Measurements from ENCODE around the gene HSPB7. TPM values are rescaled to one million over a fixed set of nuclear protein-coding genes. Genes with fewer than 3 reads are reported as not detected.

HSPB7 gene
- total RNA-seq, 2 donors from 2014 or later: 11.4 to 20.4 TPM

DNA sequence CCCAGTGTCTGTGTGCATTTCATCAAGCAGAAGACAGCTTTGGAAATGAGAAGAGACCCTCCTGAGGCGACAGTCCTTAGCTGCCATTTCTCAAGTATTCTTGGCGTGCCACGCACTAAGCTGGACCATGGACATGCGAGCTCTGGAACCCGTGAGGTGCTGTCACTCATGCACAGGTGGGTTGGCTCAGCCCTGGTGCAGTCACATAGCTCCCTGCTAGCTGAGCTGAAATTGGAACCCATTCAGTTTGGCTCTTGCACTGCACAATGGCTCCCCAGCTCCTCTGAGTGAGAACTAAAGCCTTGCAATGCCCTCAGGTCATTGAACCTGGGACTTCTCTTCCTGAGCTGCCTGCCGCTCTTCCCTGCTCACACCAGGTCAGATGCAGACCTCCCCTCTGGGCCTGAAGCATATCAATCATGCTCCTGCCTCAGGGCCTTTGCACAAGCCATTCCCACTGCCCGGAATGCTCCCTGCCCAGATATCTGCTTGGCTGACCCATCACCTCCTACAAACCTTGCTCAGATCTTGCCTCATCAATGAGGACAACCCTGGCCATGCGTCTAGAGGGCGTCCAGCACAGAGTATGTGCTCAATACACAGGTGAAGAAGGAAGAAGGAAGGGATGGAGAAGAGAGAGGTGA lies 20.1 kb downstream of the HSPB7 start:
- Histone ChIP-seq H3K9me3 (no peaks in the 10 kb centered on the region), H3K4me1 (replicated peaks) (no peaks in the 10 kb centered on the region), H3K36me3 (no peaks in the 10 kb centered on the region), H3K4me3 (no peak overlapping the region), H3K27ac (no peak overlapping the region), H3K27me3 (replicated peaks; ENCODE audit: insufficient read depth) (no peaks in the 10 kb centered on the region)
- TF ChIP-seq, protein P1, sequence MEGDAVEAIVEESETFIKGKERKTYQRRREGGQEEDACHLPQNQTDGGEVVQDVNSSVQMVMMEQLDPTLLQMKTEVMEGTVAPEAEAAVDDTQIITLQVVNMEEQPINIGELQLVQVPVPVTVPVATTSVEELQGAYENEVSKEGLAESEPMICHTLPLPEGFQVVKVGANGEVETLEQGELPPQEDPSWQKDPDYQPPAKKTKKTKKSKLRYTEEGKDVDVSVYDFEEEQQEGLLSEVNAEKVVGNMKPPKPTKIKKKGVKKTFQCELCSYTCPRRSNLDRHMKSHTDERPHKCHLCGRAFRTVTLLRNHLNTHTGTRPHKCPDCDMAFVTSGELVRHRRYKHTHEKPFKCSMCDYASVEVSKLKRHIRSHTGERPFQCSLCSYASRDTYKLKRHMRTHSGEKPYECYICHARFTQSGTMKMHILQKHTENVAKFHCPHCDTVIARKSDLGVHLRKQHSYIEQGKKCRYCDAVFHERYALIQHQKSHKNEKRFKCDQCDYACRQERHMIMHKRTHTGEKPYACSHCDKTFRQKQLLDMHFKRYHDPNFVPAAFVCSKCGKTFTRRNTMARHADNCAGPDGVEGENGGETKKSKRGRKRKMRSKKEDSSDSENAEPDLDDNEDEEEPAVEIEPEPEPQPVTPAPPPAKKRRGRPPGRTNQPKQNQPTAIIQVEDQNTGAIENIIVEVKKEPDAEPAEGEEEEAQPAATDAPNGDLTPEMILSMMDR (IDR thresholded peaks at IDR 0.05): no peak
- no peak for TF ChIP-seq POLR2A (IDR thresholded peaks at IDR 0.05)
- no peak for TF ChIP-seq POLR2AphosphoS5 (IDR thresholded peaks at IDR 0.05)
- WGBS: 78% methylated on average over 9 of the region's 9 CpGs
- DNase-seq (ENCODE audit: low spot score): no peak
- intact Hi-C loops (cut with DNase I): no loop called here

DNA sequence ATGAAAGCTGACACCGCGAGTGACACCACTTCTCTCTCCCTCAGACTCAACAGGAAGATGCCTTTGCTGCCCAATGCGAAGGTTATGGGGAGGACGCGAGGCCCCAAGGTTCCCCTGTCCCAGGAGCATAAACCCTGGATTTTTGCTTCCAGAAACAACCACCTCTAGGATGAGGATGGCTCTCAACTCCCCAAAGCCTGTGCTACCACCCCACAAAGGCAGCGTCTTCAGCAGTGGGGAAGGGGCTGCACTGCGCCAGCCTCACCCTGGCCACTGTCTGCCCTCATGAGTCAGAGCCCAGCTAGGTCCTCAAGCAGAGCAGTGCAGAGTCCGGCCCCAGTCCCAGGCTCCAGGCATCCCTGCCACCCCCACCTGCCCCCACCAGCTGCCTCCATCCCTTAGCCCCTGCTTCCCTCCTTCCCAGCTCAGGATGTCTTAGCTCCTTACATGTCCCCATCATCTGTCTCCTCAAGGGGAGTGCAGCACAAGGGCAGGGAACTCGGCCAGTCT lies 20.7 kb downstream of the HSPB7 start:
- H3K27ac ChIP-seq: no peak overlapping the region
- H3K9me3 ChIP-seq: no peaks in the 10 kb centered on the region
- no peaks in the 10 kb centered on the region for H3K4me1 ChIP-seq (replicated peaks)
- no peaks in the 10 kb centered on the region for H3K27me3 ChIP-seq (replicated peaks; ENCODE audit: insufficient read depth)
- 79% methylated on average over 9 of the region's 9 CpGs for WGBS
- DNase-seq (ENCODE audit: low spot score): no peak
- TF ChIP-seq POLR2A (IDR thresholded peaks at IDR 0.05): no peak
- no peak for TF ChIP-seq POLR2AphosphoS5 (IDR thresholded peaks at IDR 0.05)
- TF ChIP-seq, protein P1 (IDR thresholded peaks at IDR 0.05): no peak
- intact Hi-C loops (cut with DNase I): no loop called here
- H3K4me3 ChIP-seq: no peak overlapping the region
- no peaks in the 10 kb centered on the region for H3K36me3 ChIP-seq

DNA sequence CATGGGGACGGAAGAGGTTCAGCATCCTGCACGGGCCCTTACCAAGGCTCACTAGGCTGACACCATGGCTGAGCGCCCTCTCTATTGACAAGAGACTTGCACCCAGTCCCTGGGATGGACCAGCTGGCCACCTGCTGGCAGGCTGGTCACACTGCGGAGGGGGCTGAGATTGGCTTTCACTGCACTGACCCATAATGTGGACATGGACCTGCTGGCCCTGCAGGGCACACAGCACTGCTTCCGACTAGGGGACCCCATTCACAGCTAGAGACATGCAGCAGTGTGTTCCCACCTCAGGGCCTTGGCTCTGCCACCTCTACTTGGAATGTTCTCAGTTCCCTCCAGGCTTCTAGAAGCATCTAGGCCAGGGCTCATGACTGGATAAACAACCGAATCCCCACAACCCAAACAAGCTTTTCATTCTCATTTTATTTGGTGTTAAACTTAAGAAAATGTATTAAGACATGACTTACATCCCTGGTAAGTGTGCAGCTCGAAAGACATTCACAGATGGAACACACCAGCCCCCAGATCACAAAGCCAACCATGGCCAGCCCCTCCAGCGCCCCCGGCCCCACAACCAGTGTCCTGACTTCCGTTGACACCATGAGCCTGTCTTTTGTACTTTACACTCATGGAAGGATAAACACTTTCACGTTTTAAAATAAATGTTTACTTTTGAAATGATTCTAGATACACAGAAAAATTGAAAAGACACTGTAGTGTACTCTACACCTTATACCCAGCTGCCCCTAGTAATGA lies 23.1 kb downstream of the HSPB7 start:
- TF ChIP-seq POLR2A (IDR thresholded peaks at IDR 0.05): no peak
- TF ChIP-seq, protein P1 (IDR thresholded peaks at IDR 0.05): peak; percentile 29 to 88 (median 82)
- no peak overlapping the region for H3K27ac ChIP-seq
- no peaks in the 10 kb centered on the region for H3K27me3 ChIP-seq (replicated peaks; ENCODE audit: insufficient read depth)
- H3K4me3 ChIP-seq: no peak overlapping the region
- DNase-seq (ENCODE audit: low spot score): peak; percentile 50
- intact Hi-C loops (cut with DNase I): loop anchor here (5.0 kb wide), 2 partner anchors 177 to 202 kb away; no protein-coding TSS in a partner anchor
- no peaks in the 10 kb centered on the region for H3K36me3 ChIP-seq
- H3K4me1 ChIP-seq (replicated peaks): no peaks in the 10 kb centered on the region
- 66% methylated on average over 11 of the region's 11 CpGs for WGBS
- no peaks in the 10 kb centered on the region for H3K9me3 ChIP-seq

DNA sequence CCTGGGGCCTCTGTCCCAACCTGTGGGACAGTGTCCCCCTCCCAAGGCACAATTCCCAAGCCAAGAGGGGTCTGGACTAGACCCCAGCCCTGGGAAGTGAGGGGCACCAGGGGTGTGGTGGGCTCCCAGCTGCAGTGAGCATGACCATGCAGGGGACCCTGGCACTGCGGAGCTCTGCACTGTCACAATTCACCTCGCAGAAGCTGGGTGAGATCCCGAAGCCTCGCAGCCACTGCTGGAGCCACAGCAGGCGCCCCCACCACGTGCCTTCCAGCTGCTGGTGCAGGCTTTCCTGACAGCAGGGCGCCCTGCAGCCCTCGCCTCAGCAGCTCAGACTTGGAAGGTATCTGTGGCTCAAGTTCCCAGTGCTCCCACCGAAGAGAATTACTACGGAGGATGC lies 23.8 kb downstream of the HSPB7 start:
- H3K27ac ChIP-seq: no peak overlapping the region
- TF ChIP-seq POLR2AphosphoS5 (IDR thresholded peaks at IDR 0.05) (no peak), POLR2A (IDR thresholded peaks at IDR 0.05) (no peak)
- TF ChIP-seq, protein P1 (IDR thresholded peaks at IDR 0.05): no peak
- no peaks in the 10 kb centered on the region for H3K4me1 ChIP-seq (replicated peaks)

More for the DNA sequence above, 23.8 kb downstream of the HSPB7 start:
- intact Hi-C loops (cut with DNase I): loop anchor here (5.0 kb wide), 2 partner anchors 177 to 202 kb away; no protein-coding TSS in a partner anchor
- no peak for DNase-seq (ENCODE audit: low spot score)
- Histone ChIP-seq H3K36me3 (no peaks in the 10 kb centered on the region), H3K9me3 (no peaks in the 10 kb centered on the region), H3K4me3 (no peak overlapping the region), H3K27me3 (replicated peaks; ENCODE audit: insufficient read depth) (no peaks in the 10 kb centered on the region)
- 93% methylated on average over 10 of the region's 10 CpGs for WGBS

Data from prostate gland (tissue), 2 donors.